NB4 (cell line): ENCODE measurements around the gene RO60.
A peak's percentile ranks its signal among the peaks of the same experiment; 100 is the strongest.

Experiments used
- DNase-seq: peaks from one replicate; pipeline ENCODE4 v3.0.0; 2010; ENCODE audit warnings: low read depth
- H3K4me3 ChIP-seq: one replicate; pipeline ENCODE4 v1.5.1; 2011; ENCODE audit warnings: mild to moderate bottlenecking, low read depth, low read length, moderate library complexity
- MYC ChIP-seq: IDR thresholded peaks from 2 replicates; pipeline ENCODE4 v1.6.1; 2011; ENCODE audit warnings: low read depth, low read length
- POLR2A ChIP-seq: IDR thresholded peaks from 2 replicates; pipeline ENCODE4 v1.6.1; 2011; ENCODE audit warnings: mild to moderate bottlenecking; ENCODE audit not compliant: insufficient read length; ENCODE audit errors: extremely low read depth
- TF ChIP-seq, protein P1 (sequence below): IDR thresholded peaks from one replicate; pipeline ENCODE4 v1.5.1; 2012; ENCODE audit warnings: low read depth, low read length
- TF ChIP-seq, protein P2 (sequence below): IDR thresholded peaks from 2 replicates; pipeline ENCODE4 v1.6.1; 2011; ENCODE audit warnings: low read depth, low read length

RO60 gene

DNA sequence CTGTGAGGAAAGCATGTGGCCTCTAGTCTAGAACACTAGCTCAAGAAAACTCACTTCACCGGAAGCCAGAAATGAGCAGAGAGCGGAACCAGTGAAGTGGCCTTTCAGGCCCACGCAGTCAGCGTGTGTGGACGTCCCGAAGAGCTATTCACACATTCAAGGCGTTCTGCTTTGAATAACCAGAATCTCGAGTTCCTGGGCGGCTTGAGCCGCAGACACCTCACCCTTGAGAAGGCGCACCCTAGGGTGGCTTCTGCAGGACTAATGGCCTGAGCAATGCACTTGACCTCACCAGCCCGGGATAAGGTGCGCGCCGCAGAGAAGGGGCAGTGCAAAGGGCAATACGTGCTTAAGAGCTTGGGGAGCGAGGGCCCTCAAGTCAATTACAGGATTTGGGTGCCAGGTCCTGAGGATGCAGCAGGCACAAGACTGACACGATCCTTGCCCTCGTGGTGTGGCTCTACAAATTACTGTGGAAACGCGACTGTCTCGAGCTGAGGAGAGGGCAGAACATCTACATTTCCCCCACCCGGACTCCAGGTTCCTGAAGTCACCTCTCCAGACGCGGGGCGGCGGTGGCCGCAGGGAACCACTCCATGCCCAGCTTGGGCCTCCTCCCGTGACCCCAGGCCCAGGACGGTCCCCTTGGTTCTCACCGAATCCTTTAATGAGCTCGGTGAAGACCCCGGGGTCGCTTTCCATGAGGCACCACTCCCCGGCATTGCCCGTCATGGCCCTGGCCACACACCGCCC lies 707 bp upstream of the RO60 start:
- TF ChIP-seq, protein P1, sequence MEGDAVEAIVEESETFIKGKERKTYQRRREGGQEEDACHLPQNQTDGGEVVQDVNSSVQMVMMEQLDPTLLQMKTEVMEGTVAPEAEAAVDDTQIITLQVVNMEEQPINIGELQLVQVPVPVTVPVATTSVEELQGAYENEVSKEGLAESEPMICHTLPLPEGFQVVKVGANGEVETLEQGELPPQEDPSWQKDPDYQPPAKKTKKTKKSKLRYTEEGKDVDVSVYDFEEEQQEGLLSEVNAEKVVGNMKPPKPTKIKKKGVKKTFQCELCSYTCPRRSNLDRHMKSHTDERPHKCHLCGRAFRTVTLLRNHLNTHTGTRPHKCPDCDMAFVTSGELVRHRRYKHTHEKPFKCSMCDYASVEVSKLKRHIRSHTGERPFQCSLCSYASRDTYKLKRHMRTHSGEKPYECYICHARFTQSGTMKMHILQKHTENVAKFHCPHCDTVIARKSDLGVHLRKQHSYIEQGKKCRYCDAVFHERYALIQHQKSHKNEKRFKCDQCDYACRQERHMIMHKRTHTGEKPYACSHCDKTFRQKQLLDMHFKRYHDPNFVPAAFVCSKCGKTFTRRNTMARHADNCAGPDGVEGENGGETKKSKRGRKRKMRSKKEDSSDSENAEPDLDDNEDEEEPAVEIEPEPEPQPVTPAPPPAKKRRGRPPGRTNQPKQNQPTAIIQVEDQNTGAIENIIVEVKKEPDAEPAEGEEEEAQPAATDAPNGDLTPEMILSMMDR = no peak
- TF ChIP-seq POLR2A (peak; percentile 77), MYC (peak; percentile 92)
- TF ChIP-seq, protein P2, sequence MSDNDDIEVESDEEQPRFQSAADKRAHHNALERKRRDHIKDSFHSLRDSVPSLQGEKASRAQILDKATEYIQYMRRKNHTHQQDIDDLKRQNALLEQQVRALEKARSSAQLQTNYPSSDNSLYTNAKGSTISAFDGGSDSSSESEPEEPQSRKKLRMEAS = peak; percentile 83
- DNase-seq = peak; percentile 83
- peak overlapping the region; percentile 99 for H3K4me3 ChIP-seq

DNA sequence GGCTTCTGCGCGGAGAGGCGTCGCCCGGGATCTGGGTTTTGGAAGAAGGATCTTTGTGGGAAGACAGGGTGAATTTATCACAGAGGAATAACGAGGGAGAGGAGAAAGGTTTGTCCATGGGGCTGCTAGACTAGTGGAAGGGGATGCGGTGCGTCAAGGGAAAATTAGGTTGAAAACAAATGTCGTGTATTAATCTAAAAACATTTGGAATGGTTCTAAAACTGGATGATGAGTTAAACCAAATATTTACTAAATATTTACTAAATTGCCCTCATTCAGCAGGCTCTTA lies 647 bp downstream of the RO60 start:
- no peak for TF ChIP-seq MYC
- TF ChIP-seq, protein P1 = no peak
- no peak for DNase-seq

DNA sequence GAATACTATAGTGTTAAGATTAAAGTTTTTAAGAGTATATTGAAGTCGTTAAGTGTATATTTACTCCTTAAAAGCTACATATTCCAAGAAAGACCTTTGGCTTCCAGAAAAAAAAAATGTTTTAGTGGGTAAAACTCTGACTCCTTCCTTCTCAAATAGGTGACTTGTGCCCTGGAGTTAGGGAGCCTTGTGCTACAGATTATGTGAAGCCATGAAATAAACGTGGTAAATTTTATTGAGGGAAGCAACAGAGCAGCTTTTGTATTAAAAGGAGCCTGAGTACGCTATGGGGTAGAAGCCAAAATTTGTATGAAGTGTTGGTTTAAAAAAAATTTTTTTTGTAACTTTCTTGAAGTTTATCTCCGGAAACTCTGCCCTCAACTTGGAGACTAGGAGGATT lies 994 bp downstream of the RO60 start:
- DNase-seq = peak; percentile 18
- TF ChIP-seq, protein P1 = no peak
- TF ChIP-seq MYC (no peak), POLR2A (no peak)
- H3K4me3 ChIP-seq = peak overlapping the region; percentile 99

More for the DNA sequence above, 647 bp downstream of the RO60 start:
- H3K4me3 ChIP-seq = peak overlapping the region; percentile 99

DNA sequence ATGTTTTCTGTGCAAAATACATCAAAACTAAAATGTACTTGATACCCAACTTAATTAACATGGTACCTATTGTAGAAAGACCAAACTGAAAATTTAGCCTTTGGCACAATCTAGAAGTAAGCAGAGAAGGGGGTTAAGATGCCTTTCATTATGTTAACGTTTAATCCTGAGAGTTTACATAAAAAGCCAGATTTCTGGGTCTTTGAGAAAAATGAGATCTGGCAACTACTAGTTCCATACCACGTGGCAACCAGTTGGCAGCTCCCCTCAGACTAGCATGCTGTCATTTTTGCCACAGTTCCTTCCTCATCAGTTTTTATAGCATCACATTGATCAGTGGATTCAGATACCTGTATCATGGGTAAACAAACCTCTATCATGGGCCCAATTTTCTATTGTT lies 1.5 kb downstream of the RO60 start:
- H3K4me3 ChIP-seq = peak overlapping the region; percentile 99
- TF ChIP-seq, protein P1 = no peak
- TF ChIP-seq, protein P2 = peak; percentile 98
- TF ChIP-seq MYC = peak; percentile 84
- DNase-seq = peak; percentile 58

DNA sequence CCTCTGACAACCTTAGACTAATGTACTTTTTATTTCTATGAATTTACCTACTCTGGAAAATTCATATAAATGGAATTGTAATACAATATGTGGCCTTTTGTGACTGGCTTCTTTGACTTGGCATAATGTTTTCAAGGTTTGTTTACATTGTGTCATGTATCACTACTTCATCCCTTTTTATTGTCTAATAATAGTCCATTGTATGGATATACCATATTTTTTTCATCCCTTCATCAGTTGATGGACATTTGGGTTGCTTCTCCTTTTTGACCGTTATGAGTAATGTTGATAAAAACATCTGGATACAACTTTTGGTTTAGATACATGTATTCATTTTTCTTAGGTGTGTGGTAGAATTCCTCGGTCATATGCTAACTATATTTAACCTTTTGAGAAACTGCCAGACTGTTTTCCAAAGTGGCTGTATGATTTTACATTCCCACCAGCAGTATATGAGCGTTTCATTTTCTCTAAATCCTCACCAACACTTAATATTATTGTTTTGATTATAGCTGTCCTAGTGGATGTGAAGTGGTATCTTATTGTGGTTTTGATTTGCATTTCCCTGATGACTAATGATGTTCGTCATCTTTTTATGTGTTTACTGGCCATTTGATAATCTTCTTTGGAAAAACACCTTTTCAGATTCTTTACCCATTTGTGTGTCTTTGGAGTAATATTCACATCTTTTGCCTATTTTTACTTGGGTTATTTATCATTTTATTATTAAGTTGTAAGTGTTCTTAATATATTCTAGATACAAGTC lies 3.5 kb downstream of the RO60 start:
- H3K4me3 ChIP-seq = no peak overlapping the region
- TF ChIP-seq POLR2A (no peak), MYC (no peak)
- TF ChIP-seq, protein P1 = no peak
- TF ChIP-seq, protein P2 = no peak
- no peak for DNase-seq

DNA sequence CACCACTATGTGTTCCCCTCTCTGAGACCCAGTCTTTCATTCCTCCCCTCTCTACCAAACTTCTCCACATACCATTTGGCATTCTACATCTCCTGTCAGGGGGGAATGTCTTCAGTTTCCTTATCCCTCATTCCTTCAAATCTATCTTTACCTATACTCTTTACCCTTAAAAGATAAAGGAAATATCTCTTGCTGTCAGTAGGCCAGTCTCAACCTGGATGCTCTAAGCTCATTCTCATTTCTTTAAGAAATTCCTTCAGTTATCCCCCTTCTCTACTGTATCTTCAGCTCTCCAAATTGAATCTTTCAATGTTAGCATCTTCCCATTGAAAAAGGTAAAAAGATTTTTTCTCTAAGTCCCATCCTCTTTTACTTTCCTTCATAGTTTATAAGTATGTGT lies 6.5 kb downstream of the RO60 start:
- no peak overlapping the region for H3K4me3 ChIP-seq
- DNase-seq = no peak
- no peak for TF ChIP-seq MYC
- TF ChIP-seq, protein P2 = no peak
